NCI-H345 treated with DMSO at 0.1 percent for 48 hours (cell line): ENCODE data around the gene MMP20.
"Not testable (repeated sequence)": the region's sequence is repeated elsewhere in the genome, so short reads cannot be mapped to it uniquely, and the experiment has no call there.

Experiments used
- DNase-seq: peaks from one replicate; lab custom pipeline; 2025; ENCODE audit not compliant: unreplicated experiment; lab: John Stamatoyannopoulos, UW

The MMP20 gene

GRCh38 chr11:102625177-102625576, at the start of gene MMP20:
Gene MMP20 (minus strand): TSS chr11:102625332. CDS start chr11:102625319, 13 bp downstream.
- no peak for DNase-seq

DNA sequence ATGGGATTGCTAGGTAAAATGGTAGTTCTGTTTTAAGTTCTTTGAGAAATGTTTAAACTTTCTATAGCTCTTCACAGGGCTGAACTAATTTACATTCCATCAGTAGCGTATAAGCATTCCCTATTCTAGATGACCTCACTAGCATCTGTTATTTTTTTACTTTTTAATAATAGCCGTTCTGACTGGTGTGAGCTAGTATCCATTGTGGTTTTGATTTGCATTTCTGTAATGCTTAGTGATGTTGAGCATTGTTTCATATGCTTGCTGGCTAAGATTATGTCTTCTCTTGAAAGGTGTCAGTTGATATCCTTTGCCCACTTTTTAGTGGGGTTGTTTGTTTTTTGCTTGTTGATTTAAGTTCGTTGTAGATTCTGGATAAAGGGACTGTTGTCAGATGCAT, 44.5 kb upstream of the MMP20 start:
- no peak for DNase-seq

DNA sequence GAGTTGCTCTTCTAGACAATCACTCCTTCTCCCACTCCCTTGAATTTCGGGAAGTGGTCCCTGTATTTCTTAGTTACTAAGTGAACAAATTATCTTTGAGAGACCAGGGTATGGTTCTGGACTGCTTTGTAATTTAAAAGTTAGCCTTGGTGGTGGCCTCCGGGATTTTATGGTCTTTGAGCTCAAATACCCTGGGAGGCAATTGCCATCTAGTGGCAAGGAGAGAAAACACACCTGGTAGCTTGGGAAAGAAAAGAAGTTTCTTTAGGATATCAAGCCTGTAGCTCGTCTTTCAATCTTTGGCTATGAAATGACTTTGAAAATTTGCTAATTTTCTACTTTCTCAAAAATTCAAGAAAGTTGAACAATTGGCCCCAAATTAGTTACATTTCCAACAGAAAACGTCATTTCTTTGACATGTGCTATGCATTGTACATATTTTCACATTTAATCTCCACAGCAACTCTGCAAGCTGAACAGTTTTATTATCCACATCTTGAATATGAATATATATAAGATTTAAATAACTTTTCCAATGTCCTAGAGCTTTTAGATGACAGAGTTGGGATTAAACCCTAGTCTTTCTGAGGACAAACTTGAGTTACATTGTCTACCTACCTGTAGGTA, 41.3 kb upstream of the MMP20 start:
- peak; percentile 31 for DNase-seq

DNA sequence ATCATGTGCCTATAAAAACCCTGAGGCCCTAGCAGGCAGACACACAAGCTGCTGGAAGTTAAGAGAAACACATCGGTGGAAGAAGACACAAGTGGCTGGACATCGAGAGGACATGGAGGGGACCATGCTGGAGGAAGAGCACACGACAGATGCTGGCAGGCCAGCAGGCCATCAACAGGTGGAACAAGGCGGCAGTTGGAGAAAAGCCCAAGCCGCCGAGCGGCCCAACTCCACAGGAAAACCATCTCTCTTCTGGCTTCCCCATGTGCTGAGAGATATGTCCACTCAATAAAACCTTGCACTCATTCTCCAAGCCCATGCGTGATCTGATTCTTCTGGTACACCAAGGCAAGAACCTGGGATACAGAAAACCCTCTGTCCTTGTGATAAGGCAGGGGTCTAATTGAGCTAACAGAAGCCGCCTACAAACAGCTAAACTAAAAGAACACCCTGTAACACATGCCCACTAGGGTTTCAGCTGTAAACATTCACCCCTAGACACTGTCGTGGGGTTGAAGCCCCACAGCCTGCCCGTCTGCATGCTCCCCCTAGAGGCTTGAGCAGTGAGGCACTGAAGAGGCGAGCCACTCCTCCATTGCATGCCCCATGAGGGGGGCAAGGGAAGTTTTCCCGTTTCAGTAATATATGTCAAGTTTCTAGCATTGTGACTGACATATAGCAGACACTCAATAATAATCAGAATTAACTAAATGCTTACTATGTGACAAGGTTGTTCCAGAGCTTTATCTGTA, 39.0 kb upstream of the MMP20 start:
- no peak for DNase-seq

DNA sequence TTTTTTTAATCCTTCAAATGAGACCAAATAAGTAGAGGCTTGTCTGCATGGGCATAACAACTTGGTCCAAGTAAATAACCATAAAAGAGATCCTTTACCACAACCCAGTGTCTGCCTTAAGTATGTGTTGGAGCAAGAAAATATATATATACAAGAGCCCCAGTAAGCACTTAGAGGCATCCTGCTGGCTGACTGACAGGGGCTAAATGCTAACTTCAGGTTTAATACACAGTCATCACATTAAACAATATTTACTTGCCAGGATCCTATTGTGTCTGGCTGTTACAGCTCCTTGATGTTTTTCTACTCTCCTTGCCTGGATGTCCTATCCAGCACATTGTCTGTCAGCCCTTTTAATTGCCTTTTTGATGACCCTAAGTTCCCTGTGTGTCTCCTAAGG, 37.5 kb upstream of the MMP20 start:
- no peak for DNase-seq

DNA sequence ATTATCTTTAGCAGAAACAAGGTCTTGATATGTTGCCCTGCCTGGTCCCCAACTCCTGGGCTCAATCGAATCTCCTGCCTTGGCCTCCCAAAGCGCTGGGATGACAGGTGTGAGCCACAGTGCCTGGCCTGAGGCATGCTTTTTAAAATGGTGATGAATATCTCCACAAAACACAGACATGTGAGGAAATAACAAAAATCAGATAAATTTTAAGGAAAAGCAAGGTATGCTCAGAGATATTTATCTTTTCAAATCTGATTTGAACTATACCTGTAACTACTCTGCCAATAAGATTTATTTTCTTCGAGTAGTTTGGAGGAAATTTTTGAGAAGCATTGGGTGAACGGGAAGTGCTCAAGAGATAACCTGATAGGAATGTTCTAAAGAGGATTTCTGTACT, 35.9 kb upstream of the MMP20 start:
- no peak for DNase-seq

DNA sequence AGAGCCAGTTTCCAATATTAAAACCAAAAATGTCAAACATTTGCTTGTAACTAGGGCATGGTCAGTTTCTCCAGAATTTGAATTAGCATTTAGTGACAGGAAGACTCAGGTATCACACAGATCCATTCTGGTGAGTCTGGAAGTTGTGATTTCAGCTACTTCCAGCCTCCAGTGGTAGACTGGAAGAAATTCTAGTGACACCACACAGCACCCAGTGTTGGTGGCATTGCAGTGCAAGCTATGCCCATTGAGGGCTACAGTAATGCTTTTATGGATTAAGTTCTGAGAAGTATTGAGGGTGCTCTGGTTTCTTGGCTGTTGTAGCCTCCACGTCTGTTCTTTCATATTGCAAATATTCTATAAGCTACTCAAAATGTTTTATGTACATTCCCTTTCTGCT, 31.4 kb upstream of the MMP20 start:
- DNase-seq, result no peak

DNA sequence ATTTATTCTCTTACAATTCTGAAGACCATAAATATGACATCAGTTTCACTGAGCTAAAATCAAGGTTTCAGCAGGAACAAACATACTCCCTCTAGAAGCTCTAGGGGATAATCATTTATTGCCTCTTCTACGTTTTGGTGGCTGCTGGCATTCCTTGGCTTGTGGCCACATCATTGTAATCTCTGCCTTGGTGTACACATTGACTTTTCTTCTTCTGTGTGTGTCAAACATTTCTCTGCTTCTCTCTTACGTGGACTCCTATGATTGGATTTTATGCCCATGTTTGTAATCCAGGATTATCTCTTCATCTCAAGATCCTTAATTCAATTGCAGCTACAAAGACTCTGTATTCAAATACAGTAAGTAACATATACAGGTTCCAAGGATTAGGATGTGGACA, 30.4 kb upstream of the MMP20 start:
- DNase-seq, result no peak

DNA sequence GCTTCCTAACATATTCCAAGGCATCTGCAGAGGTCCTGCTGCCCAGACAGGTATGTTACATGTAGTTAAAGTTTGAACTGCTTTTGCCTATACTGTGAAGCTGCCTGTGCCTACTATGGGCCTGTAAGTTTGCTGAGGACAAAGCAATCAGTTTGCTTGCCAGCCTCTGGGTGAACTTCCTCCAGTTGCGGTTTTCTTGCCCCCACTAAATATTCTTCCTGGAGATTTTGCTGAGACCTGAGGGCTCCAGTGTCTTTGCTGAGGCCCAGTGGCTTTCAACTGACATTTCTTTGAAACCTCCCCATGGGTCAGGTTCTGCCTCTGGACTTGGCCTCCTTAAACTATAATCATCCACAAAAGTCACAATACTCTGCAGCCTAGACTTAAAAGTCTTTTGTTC, 29.6 kb upstream of the MMP20 start:
- no peak for DNase-seq

DNA sequence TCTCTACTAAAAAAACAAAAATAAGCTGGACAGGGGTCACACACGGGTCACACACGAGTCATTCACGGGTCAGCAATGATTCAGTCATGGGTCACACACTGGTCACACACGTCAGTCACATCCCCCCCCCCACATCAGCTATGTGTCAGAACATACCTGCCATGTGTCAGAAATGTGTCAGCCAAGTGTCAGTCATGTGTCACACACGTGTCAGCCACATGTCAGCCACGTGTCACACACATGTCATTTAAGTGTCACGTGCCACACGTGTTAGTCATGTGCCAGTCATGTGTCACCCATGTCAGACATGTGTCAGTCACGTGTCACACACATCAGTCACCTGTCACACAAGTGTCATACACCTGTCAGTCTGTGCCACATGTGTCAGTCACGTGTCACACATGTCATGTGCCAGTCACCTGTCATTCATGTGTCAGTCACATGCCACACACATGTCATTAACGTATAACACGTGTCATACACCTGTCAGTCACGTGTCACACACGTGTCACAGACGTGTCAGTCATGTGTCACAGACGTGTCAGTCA, 28.7 kb upstream of the MMP20 start:
- no peak for DNase-seq

DNA sequence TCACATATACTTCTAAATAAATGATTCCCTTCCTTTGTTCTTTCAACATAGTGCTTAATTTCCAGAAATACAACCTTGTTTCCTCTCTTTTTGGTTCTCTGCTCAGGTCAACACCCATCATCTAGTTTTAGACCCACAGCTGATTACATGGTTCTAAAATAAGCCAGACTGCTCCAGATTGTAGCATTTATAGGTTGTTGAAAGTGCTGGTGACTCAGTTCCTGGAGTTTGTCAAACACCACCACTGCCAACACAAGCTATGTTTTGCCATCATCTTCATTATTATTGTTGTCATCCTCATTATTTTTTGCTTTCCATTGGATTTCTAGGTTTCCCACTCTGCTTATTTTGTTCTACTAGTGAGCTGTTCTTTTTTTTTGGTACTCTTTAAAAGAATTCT, 22.3 kb upstream of the MMP20 start:
- DNase-seq, result no peak

GRCh38 chr11:102643941-102644340, 18.8 kb upstream of the MMP20 start:
- no peak for DNase-seq

DNA sequence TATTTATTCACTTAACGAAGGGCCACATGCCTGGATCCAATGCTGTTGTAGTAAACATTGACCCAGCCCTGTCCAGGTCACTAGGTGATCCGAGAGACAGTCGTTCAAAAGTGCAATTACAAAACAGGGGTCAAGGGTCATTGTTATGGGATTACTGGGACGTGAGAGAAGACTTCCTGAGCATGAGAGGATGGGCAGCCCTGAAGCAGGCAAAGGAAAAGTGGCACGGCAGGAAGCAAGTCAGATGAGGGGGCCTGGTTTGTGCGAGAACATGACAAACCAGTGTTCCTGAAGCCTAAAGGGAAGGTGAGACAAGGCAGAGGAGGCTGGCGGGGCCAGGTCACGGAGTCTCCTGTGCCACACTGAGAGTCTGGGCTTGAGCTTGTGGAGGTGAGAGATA, 15.8 kb upstream of the MMP20 start:
- no peak for DNase-seq

GRCh38 chr11:102639656-102640055, 14.5 kb upstream of the MMP20 start:
- DNase-seq, result no peak

- no peak for DNase-seq
Measured at GRCh38 chr11:102637731-102638130, 12.6 kb upstream of the MMP20 start.

GRCh38 chr11:102633385-102634026, 8.4 kb upstream of the MMP20 start:
- DNase-seq, result no peak

- DNase-seq, result no peak
Measured at GRCh38 chr11:102632026-102632425, 6.9 kb upstream of the MMP20 start.

- no peak for DNase-seq
Measured at GRCh38 chr11:102630598-102631448, 5.7 kb upstream of the MMP20 start.

DNA sequence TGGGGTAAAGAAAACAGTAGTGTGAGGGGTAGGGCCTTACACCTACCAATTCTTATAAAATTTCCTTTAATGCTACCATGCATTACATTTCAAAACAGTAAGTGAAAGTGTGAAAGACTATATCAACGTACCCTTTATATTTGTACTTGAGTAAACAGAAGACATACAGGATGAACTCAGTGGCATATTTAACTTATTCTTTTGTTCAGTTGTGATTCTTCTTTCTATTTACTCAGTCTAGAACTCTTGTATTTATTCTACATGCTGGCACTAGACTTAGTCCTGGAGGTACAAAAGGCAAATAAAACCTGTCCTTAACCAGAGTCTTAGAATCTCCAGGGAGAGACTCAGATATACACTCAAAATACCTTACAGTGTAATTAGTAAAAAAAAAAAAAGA, 4.8 kb upstream of the MMP20 start:
- not testable (repeated sequence) for DNase-seq

- DNase-seq, result no peak
Measured at GRCh38 chr11:102626676-102627075, 1.5 kb upstream of the MMP20 start.

GRCh38 chr11:102623998-102624397, 1.1 kb downstream of the MMP20 start:
- no peak for DNase-seq
